PC-9 (cell line): ENCODE results near the gene MIGA2.

Experiments
- EZH2 ChIP-seq: fragments of 200-600 bp; sonication (generic); IDR thresholded peaks from 2 replicates; pipeline ENCODE4 v1.8.0; 2017; ENCODE audit warnings: antibody characterized with exemption, low read depth
- TF ChIP-seq, protein P1 (sequence below): fragments of 200-600 bp; sonication (generic); conservative IDR thresholded peaks from 2 replicates; pipeline ENCODE4 v1.6.1; 2017; ENCODE audit warnings: mixed run types, antibody characterized with exemption, mild to moderate bottlenecking, moderate library complexity

DNA sequence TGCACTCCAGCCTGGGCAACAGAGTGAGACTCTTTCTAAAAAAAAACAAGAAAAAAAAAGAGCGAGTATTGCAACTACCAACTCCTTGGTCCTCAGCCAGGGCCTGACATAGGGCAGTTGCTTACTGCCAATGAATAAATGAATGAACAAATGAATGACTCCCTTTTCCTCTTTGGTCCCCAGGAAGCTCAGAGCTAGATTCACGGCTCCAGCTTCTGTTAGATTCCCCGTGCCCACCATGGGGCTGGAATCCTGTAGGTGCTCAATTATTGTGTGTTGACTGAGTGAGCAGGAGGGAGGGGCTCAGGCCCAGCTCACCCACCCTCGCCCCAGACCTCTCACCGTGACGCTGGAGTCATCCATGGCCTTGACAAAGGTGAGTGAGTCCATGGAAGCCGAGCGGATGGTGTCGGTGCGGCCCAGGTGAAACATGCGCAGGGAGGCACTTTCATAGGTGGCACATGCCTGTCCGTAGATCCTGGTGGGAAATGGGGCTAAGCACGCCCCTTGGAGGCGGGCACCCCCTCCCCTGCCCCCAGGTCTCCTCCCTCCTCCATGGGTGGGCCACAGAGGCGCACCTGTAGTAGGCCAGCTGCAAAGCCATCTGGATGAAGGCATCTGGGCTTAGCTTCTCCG lies 61.4 kb downstream of the MIGA2 start:
- TF ChIP-seq, protein P1, sequence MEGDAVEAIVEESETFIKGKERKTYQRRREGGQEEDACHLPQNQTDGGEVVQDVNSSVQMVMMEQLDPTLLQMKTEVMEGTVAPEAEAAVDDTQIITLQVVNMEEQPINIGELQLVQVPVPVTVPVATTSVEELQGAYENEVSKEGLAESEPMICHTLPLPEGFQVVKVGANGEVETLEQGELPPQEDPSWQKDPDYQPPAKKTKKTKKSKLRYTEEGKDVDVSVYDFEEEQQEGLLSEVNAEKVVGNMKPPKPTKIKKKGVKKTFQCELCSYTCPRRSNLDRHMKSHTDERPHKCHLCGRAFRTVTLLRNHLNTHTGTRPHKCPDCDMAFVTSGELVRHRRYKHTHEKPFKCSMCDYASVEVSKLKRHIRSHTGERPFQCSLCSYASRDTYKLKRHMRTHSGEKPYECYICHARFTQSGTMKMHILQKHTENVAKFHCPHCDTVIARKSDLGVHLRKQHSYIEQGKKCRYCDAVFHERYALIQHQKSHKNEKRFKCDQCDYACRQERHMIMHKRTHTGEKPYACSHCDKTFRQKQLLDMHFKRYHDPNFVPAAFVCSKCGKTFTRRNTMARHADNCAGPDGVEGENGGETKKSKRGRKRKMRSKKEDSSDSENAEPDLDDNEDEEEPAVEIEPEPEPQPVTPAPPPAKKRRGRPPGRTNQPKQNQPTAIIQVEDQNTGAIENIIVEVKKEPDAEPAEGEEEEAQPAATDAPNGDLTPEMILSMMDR, result no peak
- no peak for TF ChIP-seq EZH2
